GM12892 (cell line): ENCODE measurements around the gene LPAR3.

ENCODE experiments used
- POLR2A ChIP-seq: IDR thresholded peaks from 2 replicates; pipeline ENCODE4 v1.6.1; 2011; ENCODE audit warnings: low read depth, low read length, control low read depth
- POLR2AphosphoS5 ChIP-seq: IDR thresholded peaks from 2 replicates; pipeline ENCODE4 v1.6.1; 2011; ENCODE audit warnings: low read depth, low read length, control low read depth
- TAF1 ChIP-seq: IDR thresholded peaks from 2 replicates; pipeline ENCODE4 v1.6.1; 2011; ENCODE audit warnings: low read depth, mild to moderate bottlenecking, control low read depth, low read length, borderline replicate concordance

- TF ChIP-seq POLR2A (no peak), POLR2AphosphoS5 (no peak; the same call in none of the 2 replicates), TAF1 (no peak)
These were observed 46.1 kb upstream of the LPAR3 start for GRCh38 chr1:84939151-84939550.
